CD4-positive, alpha-beta T cell treated with Interleukin-21 for 1 hour (primary cell): ENCODE results near the gene TNS4.

Experiments
- DNase-seq: peaks from one replicate; pipeline ENCODE4 v3.0.0-alpha.2; 2020

Gene TNS4

DNA sequence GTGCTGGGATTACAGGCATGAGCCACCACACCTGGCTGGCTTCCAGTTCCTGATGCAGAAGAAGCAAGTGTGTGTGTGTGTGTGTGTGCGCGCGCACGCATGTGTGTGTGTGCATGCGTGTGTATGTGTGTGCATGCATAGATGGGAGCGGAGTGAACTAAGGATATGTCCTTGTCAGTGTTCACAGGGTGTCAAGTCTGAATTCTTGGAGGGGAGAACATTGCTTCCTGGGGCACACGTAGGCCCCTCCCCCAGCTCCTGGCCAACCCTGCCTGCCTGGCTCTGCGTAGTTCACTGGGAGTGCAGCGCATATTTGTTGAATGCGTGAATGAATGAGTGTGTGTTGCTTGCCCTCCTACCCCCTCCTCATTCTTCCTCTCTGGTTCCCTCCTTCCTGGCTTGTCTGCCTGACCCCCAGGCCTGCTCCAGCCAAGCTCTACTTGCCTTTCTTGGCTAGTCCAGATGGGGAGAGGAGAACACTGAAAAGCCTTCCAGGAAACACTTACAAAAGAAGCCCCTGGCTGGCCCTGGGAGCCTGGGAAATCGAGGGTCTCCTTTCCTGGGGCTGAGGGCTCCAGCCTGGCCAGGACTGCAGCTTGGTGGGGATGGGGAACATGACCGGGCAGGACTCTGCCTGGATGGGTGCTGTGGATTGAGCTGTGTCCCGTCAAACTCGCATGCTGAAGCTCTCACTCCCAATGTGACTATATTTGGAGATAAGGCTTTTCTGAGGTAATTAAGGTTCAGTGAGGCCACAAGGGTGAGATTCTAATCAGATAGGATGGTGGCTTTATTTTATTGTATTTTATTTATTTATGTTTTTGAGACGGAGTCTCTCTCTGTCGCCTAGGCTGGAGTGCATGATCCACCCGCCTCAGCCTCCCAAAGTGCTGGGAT lies 30.2 kb downstream of the TNS4 start:
- DNase-seq: no peak

DNA sequence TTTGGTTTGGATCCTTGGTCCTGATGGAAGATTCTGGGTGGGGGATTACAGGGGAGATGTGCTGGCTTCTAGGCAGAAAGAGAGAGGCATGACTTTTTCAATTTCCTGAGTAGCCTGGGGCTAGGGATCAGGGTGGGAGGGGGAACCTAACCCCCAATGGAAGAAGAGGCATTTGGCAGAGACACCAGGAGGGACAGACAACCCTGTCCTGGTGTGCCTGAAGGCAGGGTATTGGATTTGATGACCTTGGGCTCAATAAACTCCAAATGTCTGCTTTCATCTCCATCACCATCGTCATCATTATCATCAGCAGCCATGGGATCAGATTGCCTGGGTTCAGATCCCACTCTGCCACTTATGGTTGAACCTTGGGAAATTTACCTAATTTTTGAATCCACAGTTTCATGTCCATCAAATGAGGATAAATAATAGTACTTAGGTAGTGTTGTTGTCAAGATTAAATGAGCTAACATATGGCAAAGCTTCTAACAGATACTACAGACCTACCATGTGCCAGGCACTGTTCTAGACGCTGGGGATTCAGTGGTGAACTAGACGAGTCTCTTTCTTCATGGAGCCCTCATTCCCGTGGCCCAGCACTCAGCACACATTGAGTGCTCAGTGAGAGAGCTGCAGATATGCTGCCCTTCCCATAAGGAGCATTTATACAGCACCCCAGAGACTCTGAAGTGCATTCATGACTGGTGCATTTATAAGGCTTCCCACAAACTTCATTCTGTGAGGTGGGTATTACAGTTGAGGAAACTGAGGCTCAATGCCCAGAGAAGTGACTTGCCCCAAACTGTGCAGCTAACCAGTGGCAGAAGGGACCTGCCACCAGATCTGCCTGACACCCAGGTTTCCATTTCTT lies 31.4 kb downstream of the TNS4 start:
- DNase-seq: no peak

DNA sequence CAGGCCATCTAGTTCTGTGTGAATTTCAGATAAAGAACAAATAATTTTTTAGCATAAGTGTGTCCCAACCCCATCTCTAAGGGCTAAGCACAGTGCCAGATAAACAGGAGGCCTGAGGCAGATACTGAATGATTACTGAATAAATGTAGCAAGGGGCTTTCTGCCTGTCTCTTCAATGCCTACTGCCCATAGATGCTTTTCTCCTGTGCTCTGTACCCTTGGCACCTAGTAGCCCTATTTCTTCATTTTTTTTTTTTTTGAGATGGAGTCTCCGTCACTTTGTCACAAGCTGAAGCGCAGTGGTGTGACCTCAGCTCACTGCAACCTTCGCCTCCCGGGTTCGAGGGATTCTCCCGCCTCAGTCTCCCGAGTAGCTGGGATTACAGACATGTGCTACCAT lies 32.9 kb downstream of the TNS4 start:
- no peak for DNase-seq

DNA sequence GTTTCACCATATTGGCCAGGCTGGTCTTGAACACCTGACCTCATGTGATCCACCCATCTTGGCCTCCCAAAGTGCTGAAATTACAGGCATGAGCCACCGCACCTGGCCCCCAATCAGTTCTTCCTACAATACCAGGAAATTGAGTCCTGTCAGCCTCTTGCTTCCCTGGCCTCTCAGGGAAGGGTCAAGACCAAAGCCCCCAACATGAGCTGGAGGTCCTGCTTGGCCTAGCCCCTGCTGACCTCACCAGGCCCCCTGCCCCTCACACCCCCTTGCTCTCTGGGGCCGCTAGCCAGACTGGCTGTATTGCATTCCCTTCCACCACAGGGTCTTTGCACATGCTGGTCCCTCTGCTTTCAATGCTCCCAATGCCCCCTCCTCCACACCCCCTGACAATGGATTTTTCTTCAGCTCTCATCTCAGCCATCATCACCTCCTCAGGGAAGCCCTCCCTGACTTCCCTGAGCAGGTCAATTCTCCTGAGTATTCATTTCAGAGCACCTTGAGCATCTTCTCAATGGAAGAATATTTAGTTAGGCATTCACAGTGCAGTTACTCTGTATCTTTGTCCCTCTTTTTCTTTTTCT lies 34.0 kb downstream of the TNS4 start:
- no peak for DNase-seq

DNA sequence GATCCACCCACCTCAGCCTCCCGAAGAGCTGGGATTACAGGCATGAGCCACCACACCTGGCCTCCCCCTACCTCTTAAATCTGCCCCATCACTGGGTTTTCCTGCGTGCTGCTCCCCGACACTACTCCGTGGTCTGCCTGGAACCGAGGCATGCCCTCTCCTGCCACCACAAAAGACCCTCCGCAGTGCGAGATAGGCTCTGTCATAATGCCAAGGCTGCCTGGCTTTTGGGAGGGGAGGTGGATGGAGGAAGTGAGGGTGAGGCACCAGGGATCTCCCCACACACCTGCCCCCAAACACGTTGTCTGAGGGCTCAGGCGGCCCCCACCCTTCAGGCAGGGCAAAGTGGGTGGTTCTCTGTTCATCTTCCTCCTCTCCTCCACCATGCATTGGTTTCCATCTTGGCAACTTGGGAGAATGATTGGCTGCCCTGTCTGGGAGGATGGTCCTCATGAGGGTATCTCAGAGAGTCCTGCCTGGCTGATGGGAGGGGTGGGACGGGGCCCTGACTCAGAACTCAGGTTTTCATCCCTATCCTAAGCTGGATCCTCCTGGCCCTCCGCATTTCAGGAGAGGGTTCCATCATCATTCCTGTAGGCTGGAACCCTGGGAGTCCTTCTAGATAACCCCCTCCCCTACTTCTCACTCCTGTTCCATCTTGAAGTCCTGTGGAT lies 35.0 kb downstream of the TNS4 start:
- no peak for DNase-seq

DNA sequence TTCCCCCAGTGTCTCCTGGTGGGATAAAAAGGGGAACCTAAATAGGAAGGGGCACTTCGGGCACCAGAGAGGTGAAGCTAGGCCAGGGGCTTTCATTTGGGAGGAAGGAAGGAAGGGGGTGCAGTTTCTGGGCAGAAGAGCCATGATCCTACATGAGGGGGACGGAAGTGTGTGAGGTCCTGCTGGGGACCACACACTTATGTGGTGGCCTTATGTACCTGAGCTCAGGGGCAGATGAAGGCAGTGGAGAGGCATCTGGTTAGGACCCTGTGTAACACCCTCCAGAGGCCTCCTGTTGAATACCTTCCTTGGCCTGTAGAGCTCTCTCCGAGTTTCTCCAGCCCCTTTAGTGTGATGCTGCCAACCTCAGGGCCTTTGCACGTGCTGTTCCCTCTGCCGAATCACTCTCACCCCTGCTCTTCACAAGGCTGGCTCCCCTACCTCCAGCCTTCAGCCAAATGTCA lies 37.0 kb downstream of the TNS4 start:
- no peak for DNase-seq

DNA sequence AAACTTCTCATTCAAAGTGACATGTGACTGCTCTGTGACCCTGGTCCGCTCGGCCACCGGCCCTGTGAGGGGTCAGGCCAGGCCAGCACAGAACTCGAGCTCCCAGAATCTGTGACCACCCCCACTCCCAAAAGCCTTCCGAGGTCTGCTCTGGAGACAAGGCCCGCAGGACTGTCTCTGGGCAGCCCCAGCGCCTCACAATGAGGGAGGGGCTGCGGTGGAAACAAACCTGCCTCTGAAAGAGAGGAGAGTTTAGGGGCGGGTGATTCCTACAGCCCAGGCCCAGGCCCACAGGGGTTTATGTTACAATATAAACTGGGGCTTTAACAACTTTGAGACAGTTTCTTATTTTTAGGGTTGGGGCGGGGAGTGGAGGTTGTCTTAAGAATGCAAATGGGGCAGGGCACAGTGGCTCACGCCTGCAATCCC lies 38.3 kb downstream of the TNS4 start:
- DNase-seq: no peak

DNA sequence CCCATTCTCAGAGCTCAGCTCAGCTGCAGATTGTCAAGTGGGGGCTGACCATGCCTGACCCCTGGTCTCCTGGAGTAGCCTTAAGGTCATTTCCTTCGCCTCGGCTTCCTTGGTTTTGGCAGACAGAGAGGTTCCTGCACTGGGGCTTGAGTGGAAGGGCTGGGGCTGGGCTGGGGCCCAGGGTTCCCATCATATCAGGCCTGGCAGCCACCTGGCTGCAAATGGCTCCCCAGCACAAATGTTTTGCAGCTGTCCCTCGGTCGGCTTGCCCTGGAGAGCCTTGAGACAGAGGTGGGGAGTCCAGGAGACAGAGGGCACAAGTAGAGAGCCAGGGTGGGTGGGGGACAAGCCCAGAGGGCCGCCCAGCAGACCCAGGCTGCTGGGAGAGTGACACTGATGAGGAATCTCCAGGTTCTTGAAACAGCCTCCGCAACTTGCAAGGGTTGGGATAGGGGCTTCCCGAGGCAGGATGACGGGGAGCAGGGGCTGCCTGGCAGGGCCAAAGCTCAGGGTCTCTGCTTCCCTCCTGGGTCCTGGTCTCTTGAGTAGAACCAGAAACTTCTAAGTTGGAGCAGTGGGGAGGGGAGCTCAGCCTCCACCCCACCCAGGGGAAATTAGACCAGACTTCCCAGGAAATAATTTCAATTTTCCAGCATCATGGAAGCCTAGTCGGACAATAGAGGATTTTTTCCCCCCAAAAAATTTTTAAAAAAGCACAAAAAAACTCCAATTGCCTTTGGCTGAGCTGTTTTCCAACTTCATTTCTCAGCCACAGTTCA lies 38.9 kb downstream of the TNS4 start:
- no peak for DNase-seq

DNA sequence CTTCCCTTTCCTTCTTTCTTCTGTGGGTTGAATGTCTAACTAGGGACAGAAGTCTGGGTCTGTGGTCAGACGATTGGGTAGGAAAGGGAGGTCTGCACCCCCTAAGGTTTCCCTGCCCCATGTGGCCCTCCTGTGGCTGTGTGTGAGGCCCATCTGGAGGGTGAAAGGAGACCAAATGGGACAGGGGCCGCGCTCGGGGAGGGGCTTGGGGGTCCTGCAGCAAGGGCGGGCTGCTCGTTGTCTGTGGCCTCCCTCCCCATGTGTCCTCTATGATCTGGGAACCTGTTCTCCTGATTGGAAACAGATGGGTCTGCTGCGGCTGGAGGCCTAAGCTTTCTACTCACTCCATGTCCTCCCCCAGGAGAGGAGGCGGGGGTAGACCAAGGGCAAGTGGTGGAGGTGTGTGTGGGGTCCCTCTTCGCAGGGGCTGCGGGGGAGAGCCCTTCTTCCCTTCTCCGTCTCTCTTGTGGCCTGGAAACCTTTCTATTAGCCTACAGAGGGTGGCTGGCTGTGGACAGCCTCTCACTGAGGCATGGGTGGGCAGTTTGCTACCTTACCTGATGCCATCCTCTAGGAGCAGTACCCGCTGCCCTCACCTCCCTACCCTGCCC lies 39.6 kb downstream of the TNS4 start:
- DNase-seq: no peak

DNA sequence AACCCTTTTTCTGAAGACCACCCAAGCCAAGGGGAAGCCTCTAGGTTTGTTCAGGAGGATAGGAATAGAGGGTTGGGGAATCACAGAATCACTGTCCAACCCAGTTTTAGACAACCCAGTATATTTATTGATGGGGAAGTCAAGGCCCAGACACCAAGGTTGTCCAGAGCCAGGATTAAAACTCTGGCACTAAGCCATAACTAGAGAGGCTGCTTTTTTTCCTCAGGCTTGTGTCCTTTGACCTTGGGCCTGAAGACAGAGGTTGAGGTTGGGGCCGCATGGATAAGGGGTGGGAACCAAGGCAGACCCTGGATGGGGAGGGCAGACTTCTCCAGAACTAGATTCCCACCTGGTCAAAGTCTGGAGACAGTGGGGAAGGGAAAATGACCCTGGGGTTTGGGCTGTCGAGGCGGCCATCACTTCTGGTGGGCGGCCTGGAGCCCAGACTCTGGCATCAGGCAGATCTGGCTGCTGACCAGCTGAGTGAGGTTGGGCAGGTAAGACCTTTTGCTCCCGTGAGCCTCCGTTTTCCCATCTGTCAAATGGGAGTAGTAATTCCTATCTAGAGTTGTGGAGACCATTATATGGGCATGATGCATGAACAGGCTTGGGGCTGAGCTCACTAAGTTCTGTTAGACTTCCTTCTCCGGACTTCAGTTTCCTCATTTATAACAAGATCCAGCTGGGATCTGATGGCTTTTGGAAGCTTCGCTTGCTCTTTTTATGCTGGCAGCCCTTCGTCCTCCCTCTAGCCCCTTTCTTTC lies 40.3 kb downstream of the TNS4 start:
- no peak for DNase-seq

DNA sequence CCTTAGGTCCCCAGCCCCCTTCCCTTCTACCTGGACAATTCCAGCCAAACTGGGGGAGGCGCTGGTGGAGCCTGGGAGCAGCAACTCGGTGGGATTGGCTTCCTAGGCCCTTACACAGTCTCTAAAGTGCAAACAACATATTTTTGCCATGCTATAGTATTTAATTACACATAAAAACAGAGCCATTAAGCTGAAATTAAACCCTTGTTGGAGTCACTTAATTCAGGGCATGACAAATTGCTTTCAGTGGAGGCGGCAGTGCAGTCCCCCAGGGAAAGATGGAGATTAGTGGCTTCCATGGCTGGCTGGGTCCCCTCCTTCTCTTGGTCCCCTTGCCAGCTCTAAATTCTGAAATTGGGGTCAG lies 40.8 kb downstream of the TNS4 start:
- DNase-seq: no peak

DNA sequence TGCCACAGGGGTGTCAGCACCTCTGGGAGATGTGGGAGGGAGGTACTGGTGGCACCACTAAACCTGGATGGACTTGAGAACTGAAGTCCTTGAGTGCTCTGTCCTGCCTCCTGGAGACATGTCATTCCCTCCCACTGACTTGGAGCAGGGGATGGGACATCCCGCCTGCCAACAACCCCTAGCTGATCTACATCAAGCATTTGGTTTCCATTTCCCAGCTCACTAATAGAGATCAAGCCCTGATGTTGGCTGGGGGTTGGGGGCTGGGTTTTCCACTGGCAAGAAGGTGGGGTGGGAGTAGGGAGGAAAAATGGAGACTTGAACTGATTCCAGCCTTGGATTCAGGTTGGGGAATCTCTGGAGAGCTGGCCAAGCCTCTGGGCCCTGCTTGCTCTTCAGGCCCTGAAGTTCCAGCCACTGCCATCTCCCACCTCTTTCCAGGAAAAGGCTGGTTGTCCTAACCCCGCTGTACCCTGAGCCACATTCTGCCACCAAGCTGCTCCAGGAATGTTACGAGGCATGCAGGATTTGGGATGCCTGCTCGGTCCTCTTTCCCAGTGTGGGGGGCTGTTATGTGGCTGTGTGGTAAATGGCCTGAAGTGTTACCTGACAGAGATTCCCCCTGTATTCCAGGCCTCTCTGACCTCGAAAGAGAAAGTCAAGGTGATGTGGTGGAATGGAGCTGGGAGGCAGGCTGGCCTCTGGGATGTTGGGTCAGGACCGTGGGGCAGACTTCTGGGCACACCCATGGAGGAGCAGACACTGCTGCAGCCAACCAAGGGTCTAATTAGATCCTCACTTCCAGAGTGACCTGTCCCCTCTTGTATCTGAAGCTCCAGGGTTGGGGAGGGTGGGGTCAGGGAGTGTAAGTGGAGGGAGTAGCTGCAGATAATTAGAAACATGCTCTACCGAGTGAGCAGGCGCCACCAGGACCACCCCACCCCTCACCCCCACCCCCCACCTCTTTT lies 41.5 kb downstream of the TNS4 start:
- DNase-seq: no peak

DNA sequence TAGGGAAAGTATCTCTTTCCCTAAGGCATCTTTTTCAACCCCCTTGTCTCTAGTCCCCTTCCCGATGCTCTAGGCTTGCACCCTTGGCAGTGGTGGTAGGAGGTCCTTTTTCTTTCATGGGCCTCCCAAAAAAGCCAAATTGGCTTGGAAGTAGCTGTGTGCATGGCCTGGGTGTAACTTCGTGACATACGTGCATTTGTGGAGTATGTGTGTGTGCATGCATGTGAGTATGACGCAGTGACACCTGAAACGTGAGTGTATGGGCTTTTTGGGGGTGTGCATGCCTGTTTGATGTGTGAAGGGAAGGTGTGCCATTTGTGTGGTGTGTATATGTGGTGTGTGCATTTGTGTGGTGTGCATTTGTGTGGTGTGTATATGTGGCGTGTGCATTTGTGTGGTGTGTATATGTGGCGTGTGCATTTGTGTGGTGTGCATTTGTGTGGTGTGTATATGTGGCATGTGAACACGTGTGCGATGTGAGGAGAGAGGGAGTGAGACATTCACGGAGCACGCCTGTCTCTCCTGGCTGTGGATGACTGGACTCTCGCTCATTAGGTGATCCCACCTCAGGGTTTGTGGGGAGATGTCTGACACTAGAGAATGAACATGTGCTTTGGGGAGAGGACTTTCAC lies 42.5 kb downstream of the TNS4 start:
- no peak for DNase-seq

DNA sequence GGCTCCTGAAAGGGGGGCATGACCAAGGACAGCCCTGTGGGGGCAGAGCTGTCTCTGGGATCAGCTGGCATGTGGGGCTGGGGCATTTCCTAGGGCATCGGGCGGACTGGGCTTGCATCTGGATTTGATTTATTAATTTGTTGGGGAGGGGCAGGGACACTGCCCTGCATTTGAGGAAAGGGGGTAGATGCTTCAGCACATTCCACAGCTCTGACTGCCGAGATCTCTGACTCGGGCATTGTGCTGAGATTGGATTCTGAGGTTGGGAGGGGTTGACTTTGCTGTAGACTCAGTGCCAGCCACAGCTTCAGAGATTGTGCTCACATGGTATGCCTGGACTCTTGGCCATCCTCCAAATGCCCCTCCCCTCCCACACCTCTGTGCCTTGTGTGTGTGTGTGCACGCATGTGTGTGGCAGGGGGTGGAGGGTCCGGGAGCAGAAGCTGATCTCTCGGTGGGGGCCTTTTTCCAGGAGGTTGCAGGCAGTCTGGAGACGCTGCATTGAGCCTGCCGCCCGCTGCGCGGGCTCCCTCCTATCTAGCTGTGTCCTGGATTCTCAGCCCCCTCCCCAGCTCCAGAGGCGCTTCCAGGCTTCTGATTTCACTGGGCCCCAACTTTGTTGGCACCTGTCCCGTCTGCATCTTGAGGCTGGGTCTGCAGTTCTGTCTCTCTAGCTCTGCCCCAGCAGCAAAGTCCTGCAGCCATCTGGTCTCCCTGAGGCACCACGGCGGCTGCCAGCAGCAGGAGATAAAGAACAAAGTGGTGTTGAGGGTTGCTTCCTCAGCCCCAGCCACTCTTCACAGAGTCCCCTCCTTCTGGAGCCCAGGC lies 43.2 kb downstream of the TNS4 start:
- no peak for DNase-seq

DNA sequence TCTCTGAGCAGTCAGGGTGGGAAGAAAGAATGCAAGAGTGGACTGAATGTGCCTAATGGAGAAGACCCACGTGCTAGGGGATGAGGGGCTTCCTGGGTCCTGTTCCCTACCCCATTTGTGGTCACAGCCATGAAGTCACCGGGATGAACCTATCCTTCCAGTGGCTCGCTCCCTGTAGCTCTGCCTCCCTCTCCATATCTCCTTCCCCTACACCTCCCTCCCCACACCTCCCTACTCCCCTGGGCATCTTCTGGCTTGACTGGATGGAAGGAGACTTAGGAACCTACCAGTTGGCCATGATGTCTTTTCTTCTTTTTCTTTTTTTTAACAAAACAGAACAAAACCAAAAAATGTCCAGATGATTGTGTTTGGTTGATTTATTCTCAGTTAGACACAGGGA lies 44.1 kb downstream of the TNS4 start:
- no peak for DNase-seq

DNA sequence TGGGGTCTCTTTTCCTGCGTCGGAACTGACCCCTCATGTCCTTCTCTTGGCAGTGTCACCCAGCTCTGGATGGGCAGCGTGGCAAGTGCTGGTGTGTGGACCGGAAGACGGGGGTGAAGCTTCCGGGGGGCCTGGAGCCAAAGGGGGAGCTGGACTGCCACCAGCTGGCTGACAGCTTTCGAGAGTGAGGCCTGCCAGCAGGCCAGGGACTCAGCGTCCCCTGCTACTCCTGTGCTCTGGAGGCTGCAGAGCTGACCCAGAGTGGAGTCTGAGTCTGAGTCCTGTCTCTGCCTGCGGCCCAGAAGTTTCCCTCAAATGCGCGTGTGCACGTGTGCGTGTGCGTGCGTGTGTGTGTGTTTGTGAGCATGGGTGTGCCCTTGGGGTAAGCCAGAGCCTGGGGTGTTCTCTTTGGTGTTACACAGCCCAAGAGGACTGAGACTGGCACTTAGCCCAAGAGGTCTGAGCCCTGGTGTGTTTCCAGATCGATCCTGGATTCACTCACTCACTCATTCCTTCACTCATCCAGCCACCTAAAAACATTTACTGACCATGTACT lies 44.9 kb downstream of the TNS4 start:
- no peak for DNase-seq

DNA sequence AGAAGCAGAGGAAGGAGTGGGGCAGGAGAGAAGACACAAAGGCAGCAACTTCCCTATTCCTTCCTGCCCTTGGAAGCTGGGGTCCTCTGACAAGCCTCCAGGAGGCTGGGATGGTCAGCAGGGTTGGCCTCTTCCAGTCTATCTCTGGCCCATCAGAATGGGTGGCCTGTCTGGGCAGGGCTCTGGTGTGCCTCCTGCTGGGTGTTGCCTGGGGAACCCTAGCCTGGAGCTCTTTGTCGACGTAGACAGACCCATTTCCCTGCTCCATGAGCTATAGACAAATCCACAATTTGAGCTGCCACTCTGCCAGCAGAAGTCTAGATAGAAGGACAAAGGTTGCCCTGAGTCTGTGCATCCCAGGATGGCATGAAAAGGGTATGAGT lies 46.8 kb downstream of the TNS4 start:
- no peak for DNase-seq
